IPS-18a (cell line): ENCODE data around the gene ZNF639.
A peak's percentile ranks its signal among the peaks of the same experiment; 100 is the strongest.

Experiments used
- H3K27ac ChIP-seq: one replicate; pipeline ENCODE4 v1.5.1; 2013; ENCODE audit warnings: low read length
- H3K27me3 ChIP-seq: one replicate; pipeline ENCODE4 v1.6.1; 2013; ENCODE audit warnings: mild to moderate bottlenecking, low read length; ENCODE audit not compliant: control insufficient read depth, insufficient read depth
- H3K36me3 ChIP-seq: one replicate; pipeline ENCODE4 v1.6.1; 2013; ENCODE audit warnings: low read depth, low read length; ENCODE audit not compliant: control insufficient read depth
- H3K4me1 ChIP-seq: one replicate; pipeline ENCODE4 v1.6.1; 2013; ENCODE audit warnings: low read depth, low read length; ENCODE audit not compliant: control insufficient read depth
- H3K4me3 ChIP-seq: one replicate; pipeline ENCODE4 v1.5.1; 2013; ENCODE audit warnings: low read length
- H3K9ac ChIP-seq: one replicate; pipeline ENCODE4 v1.6.1; 2013; ENCODE audit warnings: mild to moderate bottlenecking, low read length, moderate library complexity
- H3K9me3 ChIP-seq: one replicate; pipeline ENCODE4 v1.6.1; 2013; ENCODE audit warnings: low read depth, low read length; ENCODE audit not compliant: control insufficient read depth

Gene ZNF639

GRCh38 chr3:179321668-179322285 lies 1.1 kb upstream of the ZNF639 start:
- Histone ChIP-seq H3K9ac (peak overlapping the region; percentile 26), H3K36me3 (peaks cover 2% of the 10 kb centered on the region), H3K27me3 (peaks cover 10% of the 10 kb centered on the region), H3K27ac (no peak overlapping the region), H3K4me1 (peaks cover 14% of the 10 kb centered on the region), H3K9me3 (no peaks in the 10 kb centered on the region), H3K4me3 (peak overlapping the region; percentile 99)

- Histone ChIP-seq H3K9ac (peak overlapping the region; percentile 93), H3K36me3 (peaks cover 16% of the 10 kb centered on the region), H3K27ac (no peak overlapping the region), H3K4me1 (peaks cover 14% of the 10 kb centered on the region), H3K4me3 (peak overlapping the region; percentile 99), H3K9me3 (no peaks in the 10 kb centered on the region), H3K27me3 (peaks cover 10% of the 10 kb centered on the region)
Measured at GRCh38 chr3:179323197-179324110, 623 bp downstream of the ZNF639 start.

- no peaks in the 10 kb centered on the region for H3K9me3 ChIP-seq
- H3K27me3 ChIP-seq: peaks cover 10% of the 10 kb centered on the region
- H3K27ac ChIP-seq: no peak overlapping the region
- H3K36me3 ChIP-seq: peaks cover 24% of the 10 kb centered on the region
- peaks cover 14% of the 10 kb centered on the region for H3K4me1 ChIP-seq
- peak overlapping the region; percentile 93 for H3K9ac ChIP-seq
- peak overlapping the region; percentile 99 for H3K4me3 ChIP-seq
Measured at GRCh38 chr3:179324270-179324754, 1.5 kb downstream of the ZNF639 start.

GRCh38 chr3:179330438-179330837 lies 7.6 kb downstream of the ZNF639 start:
- H3K9me3 ChIP-seq: no peaks in the 10 kb centered on the region
- H3K27ac ChIP-seq: no peak overlapping the region
- H3K36me3 ChIP-seq: peaks cover 73% of the 10 kb centered on the region
- no peaks in the 10 kb centered on the region for H3K27me3 ChIP-seq
- no peak overlapping the region for H3K4me3 ChIP-seq
- H3K4me1 ChIP-seq: no peaks in the 10 kb centered on the region
- H3K9ac ChIP-seq: no peak overlapping the region

GRCh38 chr3:179332240-179332639 lies 9.4 kb downstream of the ZNF639 start:
- no peaks in the 10 kb centered on the region for H3K4me1 ChIP-seq
- H3K27ac ChIP-seq: no peak overlapping the region
- H3K9me3 ChIP-seq: no peaks in the 10 kb centered on the region
- no peak overlapping the region for H3K4me3 ChIP-seq
- H3K9ac ChIP-seq: no peak overlapping the region
- peaks cover 77% of the 10 kb centered on the region for H3K36me3 ChIP-seq
- no peaks in the 10 kb centered on the region for H3K27me3 ChIP-seq

GRCh38 chr3:179333084-179333483 lies 10.3 kb downstream of the ZNF639 start:
- Histone ChIP-seq H3K27me3 (no peaks in the 10 kb centered on the region), H3K4me1 (no peaks in the 10 kb centered on the region), H3K36me3 (peaks cover 69% of the 10 kb centered on the region), H3K27ac (no peak overlapping the region), H3K4me3 (no peak overlapping the region), H3K9me3 (no peaks in the 10 kb centered on the region), H3K9ac (no peak overlapping the region)

- H3K4me1 ChIP-seq: no peaks in the 10 kb centered on the region
- no peaks in the 10 kb centered on the region for H3K27me3 ChIP-seq
- H3K9me3 ChIP-seq: no peaks in the 10 kb centered on the region
- no peak overlapping the region for H3K4me3 ChIP-seq
- no peak overlapping the region for H3K9ac ChIP-seq
- no peak overlapping the region for H3K27ac ChIP-seq
- peaks cover 41% of the 10 kb centered on the region for H3K36me3 ChIP-seq
Measured at GRCh38 chr3:179336345-179336929, 13.6 kb downstream of the ZNF639 start.

- Histone ChIP-seq H3K27ac (no peak within 1 kb of the TSS), H3K4me3 (peak within 1 kb of the TSS; percentile 82), H3K4me1 (peaks cover 7% of the 10 kb centered on the region), H3K9me3 (no peaks in the 10 kb centered on the region), H3K9ac (peak within 1 kb of the TSS; percentile 53), H3K27me3 (no peaks in the 10 kb centered on the region), H3K36me3 (peaks cover 16% of the 10 kb centered on the region)
Measured at GRCh38 chr3:179347345-179348194, 24.7 kb downstream of the ZNF639 start, which contains the start of gene MFN1. Gene MFN1 (plus strand): TSS chr3:179347709. CDS start chr3:179348852, 1,143 bp downstream.

- no peaks in the 10 kb centered on the region for H3K9me3 ChIP-seq
- peaks cover 7% of the 10 kb centered on the region for H3K4me1 ChIP-seq
- H3K4me3 ChIP-seq: peak overlapping the region; percentile 82
- H3K9ac ChIP-seq: peak overlapping the region; percentile 53
- H3K36me3 ChIP-seq: peaks cover 18% of the 10 kb centered on the region
- no peak overlapping the region for H3K27ac ChIP-seq
- H3K27me3 ChIP-seq: no peaks in the 10 kb centered on the region
Measured at GRCh38 chr3:179348325-179349013, 25.6 kb downstream of the ZNF639 start.

GRCh38 chr3:179355996-179356395 lies 33.2 kb downstream of the ZNF639 start:
- H3K4me3 ChIP-seq: no peak overlapping the region
- H3K9me3 ChIP-seq: no peaks in the 10 kb centered on the region
- no peaks in the 10 kb centered on the region for H3K27me3 ChIP-seq
- H3K36me3 ChIP-seq: peaks cover 41% of the 10 kb centered on the region
- no peaks in the 10 kb centered on the region for H3K4me1 ChIP-seq
- H3K9ac ChIP-seq: no peak overlapping the region
- H3K27ac ChIP-seq: no peak overlapping the region
